GM12874 (cell line): ENCODE results near the gene KCNJ11.

Experiments
- TF ChIP-seq, protein P1 (sequence below): IDR thresholded peaks from 2 replicates; pipeline ENCODE4 v1.5.1; 2011; ENCODE audit warnings: low read depth, mild to moderate bottlenecking, control low read depth, low read length, moderate library complexity; ENCODE audit not compliant: insufficient read depth

The KCNJ11 gene

DNA sequence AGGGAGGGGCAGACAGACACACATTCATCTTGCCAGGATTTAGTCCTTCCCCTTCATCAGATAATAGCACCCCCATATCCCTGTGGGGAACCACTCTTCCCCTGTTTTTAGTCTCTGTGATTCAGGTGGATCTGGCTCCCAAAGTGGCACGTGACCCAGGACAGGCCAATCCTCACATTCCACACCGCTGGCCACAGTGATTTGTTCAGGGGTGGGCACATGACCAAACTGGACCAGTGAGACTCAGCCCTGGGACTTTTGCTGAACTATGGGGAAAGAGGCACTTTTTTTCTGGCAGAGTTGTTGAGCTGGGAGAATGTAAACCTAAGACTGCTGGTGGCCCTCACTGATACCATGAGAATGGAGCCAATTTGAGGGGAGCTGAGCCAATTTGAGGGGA is 19.1 kb upstream of the KCNJ11 start:
- TF ChIP-seq, protein P1, sequence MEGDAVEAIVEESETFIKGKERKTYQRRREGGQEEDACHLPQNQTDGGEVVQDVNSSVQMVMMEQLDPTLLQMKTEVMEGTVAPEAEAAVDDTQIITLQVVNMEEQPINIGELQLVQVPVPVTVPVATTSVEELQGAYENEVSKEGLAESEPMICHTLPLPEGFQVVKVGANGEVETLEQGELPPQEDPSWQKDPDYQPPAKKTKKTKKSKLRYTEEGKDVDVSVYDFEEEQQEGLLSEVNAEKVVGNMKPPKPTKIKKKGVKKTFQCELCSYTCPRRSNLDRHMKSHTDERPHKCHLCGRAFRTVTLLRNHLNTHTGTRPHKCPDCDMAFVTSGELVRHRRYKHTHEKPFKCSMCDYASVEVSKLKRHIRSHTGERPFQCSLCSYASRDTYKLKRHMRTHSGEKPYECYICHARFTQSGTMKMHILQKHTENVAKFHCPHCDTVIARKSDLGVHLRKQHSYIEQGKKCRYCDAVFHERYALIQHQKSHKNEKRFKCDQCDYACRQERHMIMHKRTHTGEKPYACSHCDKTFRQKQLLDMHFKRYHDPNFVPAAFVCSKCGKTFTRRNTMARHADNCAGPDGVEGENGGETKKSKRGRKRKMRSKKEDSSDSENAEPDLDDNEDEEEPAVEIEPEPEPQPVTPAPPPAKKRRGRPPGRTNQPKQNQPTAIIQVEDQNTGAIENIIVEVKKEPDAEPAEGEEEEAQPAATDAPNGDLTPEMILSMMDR: no peak

DNA sequence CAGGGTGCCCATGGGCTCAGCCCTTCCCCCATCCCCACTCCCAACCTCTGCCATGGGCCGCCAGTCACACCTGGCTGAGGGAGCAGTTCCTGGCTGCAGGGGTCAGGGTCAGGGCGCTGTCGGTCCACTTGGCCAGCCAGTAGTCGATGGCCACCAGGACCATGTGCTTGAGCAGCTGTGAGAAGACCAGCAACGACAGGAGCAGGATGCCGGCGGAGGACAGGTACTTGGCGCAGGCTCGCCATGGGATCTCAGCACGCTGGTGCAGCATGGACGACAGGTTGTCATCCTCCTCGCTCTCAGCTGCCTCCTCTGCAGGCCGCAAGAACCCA is 18.3 kb upstream of the KCNJ11 start:
- TF ChIP-seq, protein P1: no peak

DNA sequence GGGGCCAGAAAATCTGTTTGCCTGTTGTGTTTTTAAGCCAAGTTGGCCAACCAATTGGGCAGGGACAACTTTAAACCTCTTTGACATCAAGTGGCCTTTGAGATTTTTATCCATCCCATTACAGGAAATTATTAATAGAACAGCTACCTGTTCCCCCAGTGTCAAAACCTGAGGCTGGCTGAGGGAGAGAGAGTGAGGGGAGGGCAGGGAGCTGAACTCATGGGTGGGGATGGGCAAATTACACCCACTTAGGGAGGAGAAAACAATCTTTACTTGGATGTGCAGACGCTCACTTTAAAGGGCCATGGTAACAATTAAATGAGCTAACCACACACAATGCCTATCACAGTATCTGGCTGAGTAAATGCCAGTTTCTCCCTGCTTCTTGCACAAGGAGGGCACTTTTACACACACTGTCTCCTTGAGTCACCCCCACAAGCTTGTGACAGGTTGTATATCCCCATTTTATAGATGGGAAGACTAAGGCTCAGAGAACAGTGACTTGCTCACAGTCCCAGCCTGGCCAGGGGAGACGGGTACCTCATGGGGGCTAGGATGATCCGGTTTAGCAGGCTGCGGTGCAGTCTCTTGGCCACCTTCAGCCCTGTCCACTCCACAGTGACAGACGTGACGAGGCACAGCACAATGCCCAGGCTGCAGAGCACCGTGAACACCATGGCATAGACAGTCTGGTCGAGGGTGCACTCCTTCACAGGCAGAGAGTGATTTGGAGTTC is 17.8 kb upstream of the KCNJ11 start:
- TF ChIP-seq, protein P1: no peak

GRCh38 chr11:17405232-17406005 is 17.0 kb upstream of the KCNJ11 start:
- TF ChIP-seq, protein P1: no peak

- TF ChIP-seq, protein P1: no peak
These were observed 15.7 kb upstream of the KCNJ11 start for GRCh38 chr11:17403980-17404759.

- TF ChIP-seq, protein P1: no peak
These were observed 14.0 kb upstream of the KCNJ11 start for GRCh38 chr11:17402486-17402885.

- TF ChIP-seq, protein P1: no peak
These were observed 13.4 kb upstream of the KCNJ11 start for GRCh38 chr11:17401841-17402240.
